ENCODE data around the gene CCDC74A.
"Not testable (repeated sequence)": the region's sequence is repeated elsewhere in the genome, so short reads cannot be mapped to it uniquely, and the experiment has no call there.

DNA sequence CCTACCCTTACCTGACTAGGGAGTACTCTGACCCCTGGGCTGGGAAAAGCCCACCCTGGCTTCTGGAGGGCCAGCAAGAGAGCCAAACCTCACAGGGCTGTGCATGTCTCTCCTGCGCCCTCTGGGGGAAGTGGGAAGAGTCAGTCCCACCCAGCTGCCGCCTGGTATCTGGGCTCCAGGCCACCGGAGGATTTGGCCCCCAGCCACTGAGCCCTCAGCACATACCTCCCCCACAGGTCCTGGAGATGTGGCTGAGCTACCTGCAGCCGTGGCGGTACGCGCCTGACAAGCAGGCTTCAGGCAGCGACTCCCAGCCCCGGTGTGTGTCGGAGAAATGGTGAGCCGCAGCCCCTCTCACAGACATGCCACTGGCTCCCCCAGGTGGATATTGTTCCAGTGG is 11.1 kb upstream of the CCDC74A start:
- 0 out of 2 replicates have a peak, but pooled peaks have one; percentile 7 for TF ChIP-seq RAD21 (IDR thresholded peaks at IDR 0.05; ENCODE audit: low read depth)
- not testable (repeated sequence) for TF ChIP-seq EP300 (IDR thresholded peaks at IDR 0.05; ENCODE audit: borderline replicate concordance); YY1 (IDR thresholded peaks at IDR 0.05; ENCODE audit: low read depth); CREB1 (IDR thresholded peaks at IDR 0.05; ENCODE audit: low read depth); CEBPB (IDR thresholded peaks at IDR 0.05); TAF1 (IDR thresholded peaks at IDR 0.05; ENCODE audit: low read depth); EGR1 (IDR thresholded peaks at IDR 0.05); NFIC (IDR thresholded peaks at IDR 0.05)
- TF ChIP-seq, protein P1, sequence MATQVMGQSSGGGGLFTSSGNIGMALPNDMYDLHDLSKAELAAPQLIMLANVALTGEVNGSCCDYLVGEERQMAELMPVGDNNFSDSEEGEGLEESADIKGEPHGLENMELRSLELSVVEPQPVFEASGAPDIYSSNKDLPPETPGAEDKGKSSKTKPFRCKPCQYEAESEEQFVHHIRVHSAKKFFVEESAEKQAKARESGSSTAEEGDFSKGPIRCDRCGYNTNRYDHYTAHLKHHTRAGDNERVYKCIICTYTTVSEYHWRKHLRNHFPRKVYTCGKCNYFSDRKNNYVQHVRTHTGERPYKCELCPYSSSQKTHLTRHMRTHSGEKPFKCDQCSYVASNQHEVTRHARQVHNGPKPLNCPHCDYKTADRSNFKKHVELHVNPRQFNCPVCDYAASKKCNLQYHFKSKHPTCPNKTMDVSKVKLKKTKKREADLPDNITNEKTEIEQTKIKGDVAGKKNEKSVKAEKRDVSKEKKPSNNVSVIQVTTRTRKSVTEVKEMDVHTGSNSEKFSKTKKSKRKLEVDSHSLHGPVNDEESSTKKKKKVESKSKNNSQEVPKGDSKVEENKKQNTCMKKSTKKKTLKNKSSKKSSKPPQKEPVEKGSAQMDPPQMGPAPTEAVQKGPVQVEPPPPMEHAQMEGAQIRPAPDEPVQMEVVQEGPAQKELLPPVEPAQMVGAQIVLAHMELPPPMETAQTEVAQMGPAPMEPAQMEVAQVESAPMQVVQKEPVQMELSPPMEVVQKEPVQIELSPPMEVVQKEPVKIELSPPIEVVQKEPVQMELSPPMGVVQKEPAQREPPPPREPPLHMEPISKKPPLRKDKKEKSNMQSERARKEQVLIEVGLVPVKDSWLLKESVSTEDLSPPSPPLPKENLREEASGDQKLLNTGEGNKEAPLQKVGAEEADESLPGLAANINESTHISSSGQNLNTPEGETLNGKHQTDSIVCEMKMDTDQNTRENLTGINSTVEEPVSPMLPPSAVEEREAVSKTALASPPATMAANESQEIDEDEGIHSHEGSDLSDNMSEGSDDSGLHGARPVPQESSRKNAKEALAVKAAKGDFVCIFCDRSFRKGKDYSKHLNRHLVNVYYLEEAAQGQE (IDR thresholded peaks at IDR 0.05; ENCODE audit: low read depth): not testable (repeated sequence)
- TF ChIP-seq, protein P2, sequence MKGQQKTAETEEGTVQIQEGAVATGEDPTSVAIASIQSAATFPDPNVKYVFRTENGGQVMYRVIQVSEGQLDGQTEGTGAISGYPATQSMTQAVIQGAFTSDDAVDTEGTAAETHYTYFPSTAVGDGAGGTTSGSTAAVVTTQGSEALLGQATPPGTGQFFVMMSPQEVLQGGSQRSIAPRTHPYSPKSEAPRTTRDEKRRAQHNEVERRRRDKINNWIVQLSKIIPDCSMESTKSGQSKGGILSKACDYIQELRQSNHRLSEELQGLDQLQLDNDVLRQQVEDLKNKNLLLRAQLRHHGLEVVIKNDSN (IDR thresholded peaks at IDR 0.05): not testable (repeated sequence)

All from Ishikawa (cell line).